GM18870 (cell line): ENCODE data around the gene MIPEP.
"Not testable (repeated sequence)": the region's sequence is repeated elsewhere in the genome, so short reads cannot be mapped to it uniquely, and the experiment has no call there.

Experiments used
- ATAC-seq: cut with Tn5 transposase; IDR thresholded peaks from one replicate; pipeline ENCODE4 v1.9.1; 2021; ENCODE audit warnings: moderate library complexity; ENCODE audit not compliant: unreplicated experiment

MIPEP gene

DNA sequence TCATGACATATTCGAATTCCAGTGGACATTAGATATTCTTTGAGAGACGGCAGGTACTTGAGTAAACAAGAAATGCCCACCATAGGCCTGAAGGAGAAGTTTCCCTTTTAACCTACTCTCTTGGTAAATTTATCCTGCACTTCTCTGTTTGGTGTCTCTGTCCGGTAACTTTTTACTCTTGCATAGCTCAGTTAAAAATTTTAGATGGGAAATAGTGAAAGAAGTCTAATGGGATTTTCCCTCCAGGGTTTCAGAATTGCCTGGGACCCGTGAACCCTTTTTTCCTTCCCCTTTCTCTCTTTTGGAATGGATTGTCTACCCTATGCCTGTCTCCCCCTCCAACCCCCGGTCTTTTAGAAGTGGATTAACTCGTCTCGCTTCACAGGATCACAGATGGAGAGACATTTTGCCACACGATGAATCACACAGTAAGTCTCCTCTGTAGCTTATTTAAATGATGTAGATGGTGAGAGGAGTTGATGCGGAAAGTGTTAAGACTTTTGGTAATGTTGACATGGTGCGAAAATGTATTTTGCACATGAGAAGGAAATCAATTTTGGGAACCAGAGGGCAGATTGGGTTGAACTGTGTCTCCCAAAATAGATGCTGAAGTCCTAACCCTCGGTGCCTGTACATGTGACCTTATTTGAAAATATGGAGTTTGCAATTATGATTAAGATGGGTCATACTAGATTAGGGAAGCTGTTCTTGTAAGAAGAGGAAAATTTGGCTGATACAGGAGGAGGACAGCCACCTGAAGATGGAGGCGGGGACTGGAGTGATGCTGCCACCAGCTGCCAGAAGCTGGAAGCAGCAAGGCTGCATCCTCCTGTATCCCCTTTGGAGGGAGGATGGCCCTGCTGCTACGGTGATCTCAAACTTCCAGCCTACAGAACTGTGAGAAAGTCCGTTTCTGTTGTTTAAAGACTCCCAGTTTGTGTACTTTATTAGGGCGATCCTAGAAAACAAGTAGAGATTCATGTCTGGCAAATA lies 711 bp upstream of the MIPEP start:
- peak; percentile 23 for ATAC-seq

DNA sequence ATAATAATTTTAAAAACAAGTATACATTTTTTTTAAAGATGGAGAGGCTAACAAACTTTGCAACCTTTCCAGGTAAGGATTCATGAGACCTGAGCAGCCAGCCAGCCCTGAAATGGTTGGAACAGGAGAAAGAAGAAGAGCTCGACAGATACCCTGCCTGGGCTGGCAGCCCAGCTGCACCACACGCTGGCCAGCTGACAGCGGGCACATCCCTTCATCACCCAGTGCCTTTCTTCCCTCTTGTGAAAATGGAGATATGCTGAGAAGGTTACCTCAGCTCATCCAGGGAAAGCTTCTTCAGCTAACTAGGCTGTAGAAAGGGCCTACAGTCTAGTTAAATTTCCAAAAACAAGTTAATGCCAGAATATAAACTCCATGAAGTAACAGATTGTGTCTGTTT lies 4.8 kb downstream of the MIPEP start:
- not testable (repeated sequence) for ATAC-seq

DNA sequence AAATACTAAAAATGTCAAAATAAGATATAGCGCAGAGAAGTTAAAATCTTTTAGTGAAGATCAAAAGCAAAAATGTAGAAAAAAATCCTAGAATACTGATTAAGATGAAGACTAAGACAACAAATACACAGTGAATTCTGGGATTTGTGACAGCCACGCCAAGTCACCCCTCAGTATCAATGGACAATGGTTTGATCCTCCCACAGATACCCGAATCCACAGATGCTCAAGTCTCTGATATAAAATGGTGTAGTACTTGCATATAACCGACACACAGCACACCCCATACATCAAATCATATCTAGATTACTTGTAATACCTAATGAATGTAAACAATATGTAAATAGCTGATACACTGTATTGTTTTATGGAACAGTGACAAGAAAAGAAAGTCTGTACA lies 5.9 kb downstream of the MIPEP start:
- ATAC-seq: no peak

DNA sequence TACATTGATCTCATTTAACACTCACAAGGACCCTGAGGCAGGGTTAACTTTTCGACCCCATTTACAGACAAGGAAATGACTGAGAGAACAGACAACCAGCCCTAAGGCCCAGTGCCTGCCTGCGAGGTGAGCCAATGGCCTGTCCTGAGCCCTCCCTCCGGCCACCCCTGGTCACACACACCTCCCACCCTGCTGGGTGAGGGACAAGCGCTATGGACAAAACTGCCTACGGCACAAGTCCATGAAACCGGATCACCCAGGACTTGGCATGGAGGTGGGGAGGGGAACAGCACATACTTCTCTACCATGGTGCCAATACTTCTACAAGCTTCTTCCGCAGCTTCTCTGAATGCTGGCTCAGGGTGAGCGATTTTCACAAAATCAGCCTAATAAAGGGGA lies 7.8 kb downstream of the MIPEP start:
- not testable (repeated sequence) for ATAC-seq

DNA sequence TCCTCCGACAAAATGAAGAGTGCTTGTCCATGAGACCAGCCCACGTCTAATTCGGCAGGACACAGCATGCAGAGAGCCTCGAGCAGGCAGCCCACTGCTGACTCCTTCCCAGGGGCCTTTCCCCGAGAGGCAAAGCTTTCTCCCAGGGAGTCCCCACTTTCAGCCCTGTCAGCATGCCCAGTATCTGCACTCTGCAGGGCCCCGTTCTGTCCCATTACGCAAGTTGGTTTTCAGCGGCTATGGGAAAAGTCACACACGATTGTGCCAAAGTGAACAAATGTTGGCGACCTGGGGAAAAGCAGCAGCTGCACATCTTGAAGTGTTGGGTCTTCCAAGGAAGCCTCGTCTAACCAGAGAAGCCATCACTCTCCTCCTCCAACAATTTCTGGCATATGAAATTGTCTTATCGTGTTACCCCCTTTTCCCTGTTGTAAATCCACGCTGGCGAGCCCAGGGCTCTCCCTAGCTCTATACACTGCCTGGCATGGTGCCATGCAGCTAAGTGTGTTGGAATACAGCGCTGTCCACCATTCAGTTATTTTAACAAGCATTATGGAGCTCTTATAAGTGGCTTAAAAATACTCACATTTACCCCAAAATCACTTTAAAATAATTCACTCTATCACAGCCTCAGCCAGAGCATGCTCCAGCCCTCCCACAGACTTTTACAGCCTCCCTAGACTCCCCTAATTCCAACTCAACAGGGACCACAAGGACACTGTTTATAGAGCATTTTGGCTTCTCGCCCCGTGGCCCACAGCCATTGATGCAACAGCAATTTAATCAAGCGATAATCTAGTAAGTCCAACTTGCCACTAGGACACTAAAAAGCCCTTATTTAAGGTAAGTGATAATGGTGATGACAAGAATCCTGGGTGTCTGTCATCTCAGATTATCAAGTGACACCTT lies 8.5 kb downstream of the MIPEP start:
- not testable (repeated sequence) for ATAC-seq

DNA sequence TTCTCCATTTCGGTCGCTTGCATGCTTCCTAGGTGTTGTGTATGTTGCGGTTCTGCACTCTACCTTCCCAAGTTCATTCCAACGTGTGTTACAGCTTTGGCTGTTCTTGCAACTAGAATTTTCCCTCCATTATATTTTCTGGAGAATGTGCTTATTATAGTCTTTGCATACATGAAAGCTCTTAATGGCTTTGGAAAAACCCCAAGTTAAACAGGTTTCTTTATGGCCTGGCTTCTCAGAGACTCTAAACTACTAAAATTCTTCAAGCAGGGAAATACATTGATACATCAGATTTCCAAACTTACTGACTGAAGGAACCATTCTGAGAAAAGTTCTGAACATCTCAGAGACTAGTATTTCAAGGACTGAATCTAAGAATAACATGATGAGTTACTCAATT lies 11.9 kb downstream of the MIPEP start:
- ATAC-seq: no peak

DNA sequence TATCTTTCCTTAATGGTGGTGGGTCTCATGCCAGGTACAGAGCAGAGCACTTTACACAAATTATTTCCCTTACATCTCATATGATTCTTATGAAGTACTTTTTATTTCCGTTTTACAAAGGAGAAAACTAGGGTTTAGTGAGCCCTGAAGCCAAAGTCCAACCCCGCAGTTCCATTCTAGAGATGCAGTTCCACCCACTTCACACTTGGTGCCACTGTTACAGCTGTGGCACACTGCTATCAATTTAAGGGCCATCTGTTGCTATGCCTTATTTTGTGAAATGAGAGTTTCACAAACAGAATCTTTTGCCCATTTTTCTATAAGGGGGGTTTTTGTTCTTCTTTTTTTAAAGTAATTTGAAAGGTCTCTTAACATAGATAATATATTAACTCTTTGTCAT lies 12.9 kb downstream of the MIPEP start:
- no peak for ATAC-seq

DNA sequence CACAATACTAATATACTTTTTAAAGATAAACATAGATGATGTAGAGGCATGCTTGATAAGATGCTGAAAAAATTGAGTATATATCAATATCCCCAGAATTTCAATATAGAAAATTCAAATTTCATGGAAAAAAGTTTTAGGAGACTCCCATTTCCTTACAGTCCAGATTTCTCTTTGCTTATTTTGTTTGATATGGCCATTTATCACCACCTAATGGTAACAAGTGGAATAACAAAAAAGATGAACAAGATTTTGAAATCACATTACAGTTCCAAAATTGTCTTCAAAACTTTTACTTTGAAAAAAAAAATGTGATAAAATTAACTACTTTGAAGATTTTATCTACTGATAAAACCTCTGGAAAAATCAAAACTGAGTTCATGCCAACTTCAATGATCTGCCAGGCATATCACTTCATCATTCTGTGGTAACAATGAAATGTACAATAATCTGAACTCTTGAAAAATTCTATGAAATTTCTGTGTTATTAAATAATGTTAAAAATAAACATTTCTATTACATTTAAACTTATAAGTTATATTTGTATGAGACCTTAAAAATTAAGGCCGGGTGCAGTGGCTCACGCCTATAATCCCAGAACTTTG lies 17.5 kb downstream of the MIPEP start:
- no peak for ATAC-seq

GRCh38 chr13:23870356-23871140 lies 18.7 kb downstream of the MIPEP start:
- no peak for ATAC-seq

DNA sequence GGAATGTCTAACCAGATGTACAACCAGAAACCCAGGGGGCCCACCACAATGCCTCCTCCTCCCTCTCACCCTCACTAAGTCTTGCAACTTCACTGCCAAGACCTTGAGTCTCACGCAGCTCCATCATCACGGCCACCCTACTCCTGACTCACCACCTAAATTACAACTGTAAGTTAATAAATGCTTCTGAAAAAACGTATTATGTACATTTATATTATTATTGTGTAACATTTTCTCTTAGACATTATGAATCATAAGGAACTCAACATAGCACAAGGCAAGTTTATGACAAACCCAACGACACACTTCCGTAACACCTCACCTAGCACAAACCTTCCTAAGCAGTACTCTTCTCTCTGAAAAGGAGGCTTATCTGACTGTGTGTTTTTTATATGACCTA lies 20.7 kb downstream of the MIPEP start:
- no peak for ATAC-seq

- no peak for ATAC-seq
Observed at GRCh38 chr13:23867027-23867491, 22.1 kb downstream of the MIPEP start.

DNA sequence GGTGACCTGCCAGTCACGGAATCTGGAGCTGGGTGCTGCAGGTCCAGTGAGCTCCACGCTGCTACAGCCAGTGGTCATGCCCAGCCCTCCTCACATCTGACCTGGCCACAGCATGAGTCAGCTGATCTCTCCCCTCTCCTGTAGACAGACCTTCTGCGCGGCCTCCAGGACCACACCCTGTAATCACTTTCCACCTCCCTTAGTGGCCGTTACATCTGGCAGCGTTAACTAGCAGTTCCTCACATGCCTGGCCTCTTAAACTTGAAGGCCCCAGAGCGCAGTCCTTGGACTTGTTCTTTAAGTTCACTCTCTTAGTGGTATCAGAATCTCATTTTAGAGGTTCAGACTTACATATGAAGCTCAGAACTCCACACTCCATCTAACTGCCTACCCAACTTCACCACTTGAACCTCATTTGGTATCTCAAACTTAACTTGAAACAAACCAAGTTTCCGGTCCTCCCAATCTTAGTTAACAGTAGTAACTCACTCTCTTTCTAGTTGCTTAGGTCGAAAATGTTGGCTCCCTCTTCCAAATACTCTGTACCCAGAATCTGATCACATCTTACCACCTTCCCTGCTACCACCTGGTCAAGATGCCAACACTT lies 22.7 kb downstream of the MIPEP start:
- ATAC-seq: no peak

- ATAC-seq: no peak
Observed at GRCh38 chr13:23865906-23866305, 23.3 kb downstream of the MIPEP start.

DNA sequence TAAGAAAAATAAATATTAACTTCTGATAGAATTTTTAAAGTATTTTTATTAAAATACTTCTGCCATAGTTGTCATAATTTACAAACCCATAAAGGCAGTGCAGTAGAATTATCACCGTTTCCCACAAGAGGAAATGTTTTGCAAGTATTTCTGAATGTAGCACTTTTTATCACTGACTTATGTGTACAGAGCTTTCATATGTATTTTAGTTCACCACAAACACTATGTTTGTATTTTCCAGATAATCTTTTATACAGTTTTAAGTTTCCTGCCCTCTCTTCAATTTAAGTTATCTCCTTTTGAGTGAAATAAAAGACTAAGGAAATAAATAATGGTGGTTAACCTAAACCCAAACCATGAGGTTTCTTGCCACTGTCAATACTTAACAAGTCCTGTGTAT lies 24.2 kb downstream of the MIPEP start:
- no peak for ATAC-seq

- ATAC-seq: no peak
Observed at GRCh38 chr13:23861310-23861709, 27.9 kb downstream of the MIPEP start.

DNA sequence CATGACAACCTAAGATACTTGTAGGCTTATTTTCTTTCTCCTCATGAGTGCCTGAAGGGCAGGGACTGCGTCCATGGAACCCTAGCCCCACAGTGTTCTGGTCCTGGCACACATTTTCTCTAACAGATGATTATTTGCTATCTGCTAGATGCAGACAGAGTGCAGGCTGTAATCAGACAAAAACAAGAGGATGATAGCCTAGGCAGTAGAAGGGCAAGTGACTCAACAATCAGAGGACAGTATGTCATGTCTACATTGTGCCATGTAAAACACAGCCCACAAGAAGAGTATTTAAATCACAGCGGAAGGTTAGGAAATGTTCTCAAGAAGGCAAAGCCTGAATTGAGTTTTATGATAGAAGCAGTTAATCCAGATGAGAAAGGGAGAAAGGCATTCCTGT lies 29.3 kb downstream of the MIPEP start:
- ATAC-seq: no peak

DNA sequence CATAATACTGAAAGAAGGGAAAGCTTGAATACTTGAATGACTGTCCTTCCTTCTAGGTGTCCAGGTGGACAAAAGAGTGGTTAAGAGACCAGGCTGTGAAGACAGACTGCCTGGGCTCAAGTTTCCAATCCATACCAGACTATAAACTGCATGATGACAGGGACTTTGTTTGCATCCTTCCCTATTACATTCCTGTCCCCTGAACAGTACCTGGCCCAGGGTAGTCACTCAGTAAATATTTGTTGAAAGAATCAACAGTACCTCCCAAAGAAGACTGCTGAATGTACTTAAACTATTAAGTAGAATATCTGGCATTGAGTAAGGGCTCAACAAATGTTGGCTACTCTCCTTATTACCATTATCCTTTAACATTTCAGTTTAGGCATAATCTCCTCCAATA lies 29.7 kb downstream of the MIPEP start:
- ATAC-seq: no peak

DNA sequence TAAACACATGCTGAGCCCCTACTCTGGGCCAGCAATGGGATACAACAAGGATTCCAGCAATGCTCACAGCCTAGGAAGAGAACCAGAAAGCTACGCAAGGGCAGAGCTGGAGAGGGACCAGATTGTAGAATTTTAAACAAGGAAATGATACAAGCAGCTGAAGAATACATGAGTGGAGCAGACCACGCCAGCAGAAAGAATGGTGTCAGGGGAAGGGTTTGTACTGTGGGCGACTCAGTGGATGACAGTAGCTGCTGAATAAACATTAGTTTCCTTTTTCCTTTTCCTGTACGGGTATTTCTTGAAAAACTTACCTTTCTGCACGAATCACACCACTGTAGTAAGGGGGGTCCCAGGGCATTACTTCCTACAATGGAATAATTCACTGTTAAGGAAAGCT lies 30.7 kb downstream of the MIPEP start:
- ATAC-seq: no peak

- ATAC-seq: no peak
Observed at GRCh38 chr13:23856008-23856750, 33.0 kb downstream of the MIPEP start.
